Stimulated activated CD8-positive, alpha-beta memory T cell treated with anti-CD3 and anti-CD28 coated beads, Interleukin-15, amount 100 ng/mL, for 48 hours (primary cell): ENCODE results near the gene USP54.

Experiments used
- DNase-seq, 2 donors: peaks; one replicate each; pipeline ENCODE4 v3.0.0-alpha.2; 2020; ENCODE audit warnings: low read depth in 2 of 2

The USP54 gene

GRCh38 chr10:73519336-73519735 is 71.8 kb downstream of the USP54 start:
- no peak for DNase-seq

- DNase-seq = no peak
Observed at GRCh38 chr10:73517166-73517888, 73.8 kb downstream of the USP54 start.

GRCh38 chr10:73512207-73512743 is 78.9 kb downstream of the USP54 start:
- no peak for DNase-seq

- no peak for DNase-seq
Observed at GRCh38 chr10:73509695-73510094, 81.4 kb downstream of the USP54 start.

- DNase-seq = no peak
Observed at GRCh38 chr10:73506491-73506890, 84.7 kb downstream of the USP54 start.

GRCh38 chr10:73506074-73506473 is 85.1 kb downstream of the USP54 start:
- no peak for DNase-seq

GRCh38 chr10:73503037-73503436 is 88.1 kb downstream of the USP54 start:
- DNase-seq = no peak

GRCh38 chr10:73501651-73502050 is 89.5 kb downstream of the USP54 start:
- DNase-seq = no peak

GRCh38 chr10:73497623-73498022 is 93.5 kb downstream of the USP54 start:
- no peak for DNase-seq

- peak; percentile 80 to 86 for DNase-seq
Observed at GRCh38 chr10:73495884-73496674, 95.1 kb downstream of the USP54 start, which contains the start of gene PPP3CB. TSS of gene PPP3CB (minus strand) at chr10:73496024. CDS start at chr10:73495889, 135 bp downstream.

GRCh38 chr10:73495226-73495883 is 95.8 kb downstream of the USP54 start:
- peak; percentile 83 to 87 for DNase-seq

GRCh38 chr10:73494877-73495225 is 96.3 kb downstream of the USP54 start:
- no peak for DNase-seq

- DNase-seq = no peak
Observed at GRCh38 chr10:73494213-73494612, 96.9 kb downstream of the USP54 start.

GRCh38 chr10:73493781-73494180 is 97.4 kb downstream of the USP54 start:
- no peak for DNase-seq

- no peak for DNase-seq
Observed at GRCh38 chr10:73486601-73487000, 104.5 kb downstream of the USP54 start.

- no peak for DNase-seq
Observed at GRCh38 chr10:73485320-73485719, 105.8 kb downstream of the USP54 start.

- DNase-seq = no peak
Observed at GRCh38 chr10:73480158-73480557, 111.0 kb downstream of the USP54 start.

- no peak for DNase-seq
Observed at GRCh38 chr10:73478636-73479035, 112.5 kb downstream of the USP54 start.

- DNase-seq = no peak
Observed at GRCh38 chr10:73471226-73471625, 119.9 kb downstream of the USP54 start.

GRCh38 chr10:73469579-73469978 is 121.6 kb downstream of the USP54 start:
- DNase-seq = no peak

GRCh38 chr10:73467206-73467605 is 123.9 kb downstream of the USP54 start:
- DNase-seq = no peak

GRCh38 chr10:73465978-73466726 is 125.0 kb downstream of the USP54 start:
- DNase-seq = no peak
